Fibroblast of lung (primary cell): Measurements from ENCODE around the gene NRXN2. TPM values are rescaled to one million over a fixed set of nuclear protein-coding genes. Genes with fewer than 3 reads are reported as not detected.

Experiments used
- DNase-seq, 2 donors: peaks; one replicate each; pipeline versions ENCODE4 v3.0.0 to v3.0.0-alpha.2; 2010; ENCODE audit warnings: low read depth in 2 of 2
- H2AFZ ChIP-seq: 2 replicates; pipeline ENCODE4 v1.5.1; 2012; ENCODE audit warnings: low read length, control low read depth, inconsistent platforms
- H3K27ac ChIP-seq: 2 replicates; pipeline ENCODE4 v1.5.1; 2011; ENCODE audit warnings: low read length, control low read depth; ENCODE audit not compliant: insufficient read depth
- H3K27me3 ChIP-seq: 2 replicates; pipeline ENCODE4 v1.5.1; 2011; ENCODE audit warnings: mild to moderate bottlenecking, low read length; ENCODE audit not compliant: control insufficient read depth, insufficient read depth
- H3K36me3 ChIP-seq: 2 replicates; pipeline ENCODE4 v1.5.1; 2011; ENCODE audit warnings: low read length; ENCODE audit not compliant: control insufficient read depth, insufficient read depth
- H3K4me1 ChIP-seq: 2 replicates; pipeline ENCODE4 v1.5.1; 2011; ENCODE audit warnings: low read length; ENCODE audit not compliant: control insufficient read depth, insufficient read depth; ENCODE audit errors: extremely low read depth
- H3K4me2 ChIP-seq: 2 replicates; pipeline ENCODE4 v1.5.1; 2011; ENCODE audit warnings: low read length, control low read depth; ENCODE audit not compliant: insufficient read depth; ENCODE audit errors: extremely low read depth
- H3K4me3 ChIP-seq, 4 experiments: fragments of 200-600 bp in 1 of 4; sonication (generic) in 1 of 4; replicated peaks in 1 of 4; 2 replicates each; pipeline ENCODE4 v1.5.1; 2011 to 2016; ENCODE audit warnings: low read length in 4 of 4, low read depth in 3 of 4, mild to moderate bottlenecking in 3 of 4, control low read depth in 2 of 4, inconsistent platforms in 1 of 4, mixed read lengths in 1 of 4; ENCODE audit not compliant: insufficient read depth in 1 of 4; ENCODE audit errors: control extremely low read depth in 1 of 4
- H3K79me2 ChIP-seq: 2 replicates; pipeline ENCODE4 v1.5.1; 2012; ENCODE audit warnings: mild to moderate bottlenecking, low read length, inconsistent platforms; ENCODE audit not compliant: control insufficient read depth, insufficient read depth
- H3K9ac ChIP-seq: 2 replicates; pipeline ENCODE4 v1.5.1; 2011; ENCODE audit warnings: mild to moderate bottlenecking, low read length, control low read depth; ENCODE audit not compliant: insufficient read depth
- H3K9me3 ChIP-seq: 2 replicates; pipeline ENCODE4 v1.5.1; 2012; ENCODE audit warnings: low read depth, low read length; ENCODE audit not compliant: control insufficient read depth, insufficient read depth
- H4K20me1 ChIP-seq: 2 replicates; pipeline ENCODE4 v1.5.1; 2011; ENCODE audit warnings: low read length; ENCODE audit not compliant: control insufficient read depth, insufficient read depth; ENCODE audit errors: extremely low read depth
- CTCF ChIP-seq, 2 donors: IDR thresholded peaks in 1 of 2; conservative IDR thresholded peaks in 1 of 2; 1 replicate in 1 of 2; 2 replicates in 1 of 2; pipeline ENCODE4 v1.5.1; 2011 to 2012; ENCODE audit warnings: low read length in 2 of 2, control low read depth in 1 of 2, inconsistent platforms in 1 of 2, low read depth in 1 of 2, mild to moderate bottlenecking in 1 of 2
- EZH2 ChIP-seq: IDR thresholded peaks from 2 replicates; pipeline ENCODE4 v1.5.1; 2012; ENCODE audit warnings: low read length, control low read depth, mild to moderate bottlenecking; ENCODE audit errors: missing control alignments
- polyA plus RNA-seq, 2 donors: library from polyadenylated mRNA; depleted of rRNA in 1 of 2; stranded (reverse) in 1 of 2; unstranded in 1 of 2; fragments of >200 nt; gene quantifications; 2 replicates each; pipeline ENCODE4 v1.2.1, GENCODE V29; 2011 to 2012; ENCODE audit warnings: missing spikeins in 1 of 2
- total RNA-seq: library from RNA; depleted of rRNA; stranded (reverse); fragments of >200 nt; gene quantifications from 2 replicates; pipeline ENCODE4 v1.2.1, GENCODE V29; 2014

The NRXN2 gene
- total and polyA plus RNA-seq, 2 donors (not counting 1 experiment from before 2014, with no cell fraction given), result under 0.01 to 0.75 TPM

GRCh38 chr11:64698427-64698826 is 24.6 kb downstream of the NRXN2 start:
- no peaks in the 10 kb centered on the region for H3K36me3 ChIP-seq
- no peaks in the 10 kb centered on the region for H4K20me1 ChIP-seq
- H3K4me3 ChIP-seq, result no peak overlapping the region
- no peaks in the 10 kb centered on the region for H3K79me2 ChIP-seq
- TF ChIP-seq CTCF (conservative IDR thresholded peaks at IDR 0.05 in 1 of 2, IDR thresholded peaks at IDR 0.05 in 1 of 2; ENCODE audit: low read depth in 1 of 2, low read length in 2 of 2), result no peak
- TF ChIP-seq EZH2, result no peak
- no peak overlapping the region for H3K4me2 ChIP-seq
- no peaks in the 10 kb centered on the region for H3K4me1 ChIP-seq
- no peak overlapping the region for H3K27ac ChIP-seq
- no peak for DNase-seq
- H3K27me3 ChIP-seq, result peaks cover 40% of the 10 kb centered on the region
- H3K9ac ChIP-seq, result no peak overlapping the region
- H2AFZ ChIP-seq, result no peak overlapping the region
- H3K9me3 ChIP-seq, result no peaks in the 10 kb centered on the region

DNA sequence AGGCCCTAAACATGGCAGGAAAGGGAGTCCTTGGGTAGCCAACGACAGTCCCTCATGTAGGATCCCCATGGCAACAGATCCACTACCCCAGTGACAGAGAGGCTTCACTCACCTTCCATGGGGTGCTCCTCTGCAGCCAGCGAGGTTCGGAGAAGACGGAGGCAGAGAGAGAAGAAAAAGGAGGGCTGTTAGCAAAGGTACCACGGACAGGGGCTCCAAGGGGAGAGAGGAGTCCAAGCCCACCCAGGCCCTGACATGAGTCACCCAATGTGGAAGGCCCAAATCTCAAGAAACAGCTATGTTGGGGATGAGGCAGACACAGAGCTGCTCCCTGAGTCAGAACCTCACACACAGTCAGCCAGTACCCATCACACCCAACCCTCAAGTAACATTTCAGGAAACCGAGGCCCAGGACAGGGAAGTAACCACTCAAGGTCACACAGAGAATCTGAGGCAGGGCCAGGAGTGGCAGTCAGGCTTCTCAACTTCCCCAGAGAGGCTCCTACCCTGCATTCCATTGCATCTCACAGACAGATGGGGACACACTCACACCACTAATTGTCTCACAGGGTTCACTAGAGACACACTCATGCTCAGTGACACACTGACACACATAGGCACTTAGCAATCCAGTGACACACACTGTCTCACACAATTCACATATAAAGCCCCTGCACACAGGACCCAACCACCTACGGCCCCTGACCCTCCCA is 25.2 kb downstream of the NRXN2 start:
- Histone ChIP-seq H3K79me2 (no peaks in the 10 kb centered on the region), H4K20me1 (no peaks in the 10 kb centered on the region), H3K27ac (no peak overlapping the region), H3K27me3 (peaks cover 44% of the 10 kb centered on the region), H3K36me3 (no peaks in the 10 kb centered on the region), H2AFZ (no peak overlapping the region), H3K9me3 (no peaks in the 10 kb centered on the region), H3K4me3 (no peak overlapping the region), H3K4me2 (no peak overlapping the region), H3K9ac (no peak overlapping the region), H3K4me1 (no peaks in the 10 kb centered on the region)
- DNase-seq, result no peak
- no peak for TF ChIP-seq EZH2
- no peak for TF ChIP-seq CTCF (conservative IDR thresholded peaks at IDR 0.05 in 1 of 2, IDR thresholded peaks at IDR 0.05 in 1 of 2; ENCODE audit: low read depth in 1 of 2, low read length in 2 of 2)

GRCh38 chr11:64696045-64696444 is 27.0 kb downstream of the NRXN2 start:
- Histone ChIP-seq H3K9ac (no peak overlapping the region), H3K4me1 (no peaks in the 10 kb centered on the region), H3K4me2 (no peak overlapping the region), H3K36me3 (no peaks in the 10 kb centered on the region), H3K9me3 (no peaks in the 10 kb centered on the region), H3K27me3 (peaks cover 50% of the 10 kb centered on the region), H2AFZ (no peak overlapping the region), H4K20me1 (no peaks in the 10 kb centered on the region), H3K27ac (no peak overlapping the region), H3K4me3 (no peak overlapping the region), H3K79me2 (no peaks in the 10 kb centered on the region)
- DNase-seq, result no peak
- TF ChIP-seq EZH2, result no peak
- TF ChIP-seq CTCF (conservative IDR thresholded peaks at IDR 0.05 in 1 of 2, IDR thresholded peaks at IDR 0.05 in 1 of 2; ENCODE audit: low read depth in 1 of 2, low read length in 2 of 2), result no peak
